ENCODE data around the gene MTRF1.
"Not testable (repeated sequence)": the region's sequence is repeated elsewhere in the genome, so short reads cannot be mapped to it uniquely, and the experiment has no call there.

MTRF1 gene

DNA sequence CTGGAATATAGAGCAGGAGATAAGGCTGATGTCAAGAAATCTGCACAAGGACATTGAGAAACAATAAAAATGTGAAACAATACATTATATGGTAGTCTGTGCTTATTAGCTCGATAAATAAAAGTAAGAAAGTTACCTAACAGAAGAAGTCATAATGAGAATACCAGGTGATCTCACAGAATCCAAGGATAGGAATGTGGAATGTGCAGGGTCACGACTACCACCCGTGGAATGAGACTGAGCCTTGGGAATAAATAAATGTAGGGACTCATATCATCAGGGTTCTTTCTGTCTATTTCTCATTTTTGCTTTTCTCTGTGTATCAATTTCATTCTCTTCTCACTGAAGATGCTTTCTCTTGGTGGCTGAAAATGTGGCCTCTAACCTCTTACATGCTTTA is 43.0 kb downstream of the MTRF1 start:
- DNase-seq: no peak

GRCh38 chr13:41216160-41216559 is 47.2 kb downstream of the MTRF1 start:
- no peak for DNase-seq

- no peak for DNase-seq
Measured at GRCh38 chr13:41213919-41214318, 49.5 kb downstream of the MTRF1 start.

DNA sequence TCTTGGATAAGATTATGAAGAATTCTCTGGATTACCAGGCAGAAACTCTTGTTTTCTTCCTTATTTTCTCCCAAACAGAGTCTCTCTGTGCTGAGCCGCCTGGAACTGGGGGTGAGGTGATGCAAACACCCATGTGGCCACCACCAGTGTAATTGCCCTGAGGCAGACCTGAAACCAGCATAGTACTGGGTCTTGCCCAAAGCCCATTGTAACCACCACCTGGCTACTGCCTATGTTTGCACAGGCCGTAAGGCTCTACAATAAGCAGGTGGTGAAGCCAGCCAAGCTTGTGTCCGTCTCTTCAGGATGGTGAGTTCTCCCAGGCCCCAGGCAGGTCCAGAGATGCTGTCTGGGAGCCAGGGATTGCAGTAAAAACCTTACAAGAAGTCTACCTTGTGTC is 50.1 kb downstream of the MTRF1 start:
- DNase-seq: no peak

- DNase-seq: no peak
Measured at GRCh38 chr13:41212881-41213280, 50.5 kb downstream of the MTRF1 start.

DNA sequence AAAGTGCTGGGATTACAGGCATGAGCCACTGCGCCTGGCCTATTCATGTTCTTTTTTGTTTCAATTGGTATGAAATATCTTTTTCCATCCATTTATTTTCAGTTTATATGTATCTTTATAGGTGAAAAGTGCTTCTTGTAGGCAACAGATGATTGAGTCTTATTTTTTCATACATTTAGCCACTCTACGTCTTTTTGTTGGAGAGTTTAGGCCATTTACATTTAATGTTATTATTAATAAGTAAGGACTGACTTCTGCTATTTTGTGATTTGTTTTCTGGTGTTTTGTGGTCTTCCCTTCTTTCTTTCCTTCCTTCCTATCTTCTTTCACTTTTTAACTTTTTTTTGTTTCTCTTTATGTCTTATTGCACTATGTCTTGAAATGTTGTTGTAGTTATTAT is 52.3 kb downstream of the MTRF1 start:
- no peak for DNase-seq

- DNase-seq: no peak
Measured at GRCh38 chr13:41206467-41206866, 56.9 kb downstream of the MTRF1 start.

DNA sequence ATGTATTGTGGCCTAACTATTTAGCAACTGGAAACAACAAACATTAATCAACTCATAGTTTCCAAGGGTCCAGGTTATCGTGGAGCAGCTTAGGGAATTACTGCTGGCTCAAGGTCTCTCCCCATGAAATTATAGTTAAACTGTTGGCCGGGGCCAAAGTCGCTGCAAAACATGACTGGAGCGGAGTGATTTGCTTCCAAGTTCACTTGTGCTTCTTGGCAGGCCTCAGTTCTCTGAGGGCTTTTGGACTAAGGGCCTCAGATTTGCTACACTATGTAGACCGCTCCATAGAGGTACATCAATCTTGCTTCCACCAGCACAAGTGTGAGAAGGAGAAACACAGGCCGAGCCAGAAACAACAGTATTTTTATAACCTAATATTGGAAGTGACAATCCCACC is 59.6 kb downstream of the MTRF1 start:
- no peak for DNase-seq

GRCh38 chr13:41200126-41200525 is 63.2 kb downstream of the MTRF1 start:
- DNase-seq: no peak

GRCh38 chr13:41199526-41199925 is 63.9 kb downstream of the MTRF1 start:
- no peak for DNase-seq

DNA sequence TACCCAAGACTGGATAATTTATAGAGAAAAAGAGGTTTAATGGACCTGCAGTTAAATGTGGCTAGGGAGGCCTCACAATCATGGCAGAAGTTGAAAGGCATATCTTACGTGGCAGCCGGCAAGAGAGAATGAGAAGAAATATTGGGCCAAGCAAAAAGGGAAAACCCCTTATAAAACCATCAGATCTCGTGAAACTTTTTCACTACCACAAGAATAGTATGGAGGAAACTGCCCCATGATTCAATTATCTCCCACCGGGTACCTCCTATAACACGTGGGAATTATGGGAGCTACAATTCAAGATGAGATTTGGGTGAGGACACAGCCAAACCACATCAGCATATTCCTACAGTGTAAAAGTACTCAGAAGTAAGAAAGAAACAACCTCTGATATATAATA is 64.3 kb downstream of the MTRF1 start:
- no peak for DNase-seq

GRCh38 chr13:41196620-41197019 is 66.8 kb downstream of the MTRF1 start:
- no peak for DNase-seq

- DNase-seq: no peak
Measured at GRCh38 chr13:41196011-41196410, 67.4 kb downstream of the MTRF1 start.

GRCh38 chr13:41193919-41194824 is 69.2 kb downstream of the MTRF1 start, which contains the start of gene KBTBD7:
TSS of gene KBTBD7 (minus strand) at chr13:41194569. CDS start at chr13:41194257, 312 bp downstream.
- peak; percentile 90 for DNase-seq

GRCh38 chr13:41193469-41193868 is 69.9 kb downstream of the MTRF1 start:
- no peak for DNase-seq

DNA sequence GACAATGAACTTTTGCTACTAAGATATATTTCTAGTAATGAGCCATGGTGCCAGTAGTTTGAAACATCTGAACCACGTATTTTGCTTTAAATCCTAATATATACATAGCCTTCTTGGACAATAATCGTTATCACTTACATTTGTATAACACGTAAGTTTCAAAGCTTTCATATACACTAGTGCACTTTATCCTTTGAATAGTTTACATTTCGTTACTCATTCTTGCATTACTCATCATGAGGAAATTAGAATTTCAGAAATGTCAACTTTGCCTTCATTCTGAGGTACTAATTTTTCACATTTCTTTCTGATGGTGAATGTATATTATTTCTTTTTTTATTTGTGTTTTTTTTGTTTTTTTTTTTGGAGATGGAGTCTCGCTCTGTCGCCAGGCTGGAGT is 74.8 kb downstream of the MTRF1 start:
- DNase-seq: no peak

DNA sequence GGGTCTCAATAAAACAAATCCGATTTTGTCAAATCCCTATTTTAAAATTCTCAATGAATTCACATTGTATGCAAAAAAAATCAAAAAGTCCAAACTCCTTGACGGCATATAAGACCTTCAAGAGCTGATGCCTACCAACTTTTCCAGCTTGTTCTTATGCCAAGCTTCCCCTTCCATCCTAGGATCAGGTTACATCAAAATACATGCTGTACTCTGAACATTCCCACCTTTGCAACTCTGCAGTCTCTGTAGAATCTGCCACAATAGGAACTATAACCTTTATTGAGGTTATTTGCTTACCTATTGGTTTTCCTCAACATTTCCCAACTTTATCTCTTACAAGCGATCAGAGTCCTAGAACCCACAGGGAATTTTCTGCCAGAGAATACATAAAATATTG is 76.9 kb downstream of the MTRF1 start:
- no peak for DNase-seq

DNA sequence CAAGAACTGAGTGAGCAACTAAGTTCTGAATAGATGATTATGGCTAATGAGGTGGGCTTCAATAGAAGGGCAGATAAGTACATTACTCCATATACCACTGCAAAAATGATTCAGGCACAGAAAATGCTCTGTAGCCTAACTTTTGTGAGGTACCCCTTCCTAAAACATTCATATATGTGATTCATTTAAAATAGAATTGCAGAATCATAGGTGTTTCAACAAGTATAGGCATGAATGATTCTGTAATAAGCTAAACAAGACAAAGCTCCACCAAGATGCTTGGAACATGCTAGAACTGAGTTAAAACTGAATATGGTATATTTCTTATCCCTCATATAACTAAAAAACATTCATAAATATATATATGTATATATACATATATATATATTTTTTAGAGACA is 81.1 kb downstream of the MTRF1 start:
- DNase-seq: no peak

- DNase-seq: no peak
Measured at GRCh38 chr13:41179593-41180250, 83.7 kb downstream of the MTRF1 start.

GRCh38 chr13:41178040-41178439 is 85.3 kb downstream of the MTRF1 start:
- DNase-seq: no peak

- DNase-seq: no peak
Measured at GRCh38 chr13:41177616-41178015, 85.8 kb downstream of the MTRF1 start.

- DNase-seq: not testable (repeated sequence)
Measured at GRCh38 chr13:41175576-41175975, 87.8 kb downstream of the MTRF1 start.

Measured in DMS153 (cell line).